HG03175 (cell line): Measurements from ENCODE around the gene OR5T2.
"Not testable (repeated sequence)": the region's sequence is repeated elsewhere in the genome, so short reads cannot be mapped to it uniquely, and the experiment has no call there.

Experiments
- ATAC-seq: cut with Tn5 transposase; IDR thresholded peaks from one replicate; pipeline ENCODE4 v1.9.1; 2021; ENCODE audit warnings: mild to moderate bottlenecking, moderate library complexity; ENCODE audit not compliant: unreplicated experiment

The OR5T2 gene

DNA sequence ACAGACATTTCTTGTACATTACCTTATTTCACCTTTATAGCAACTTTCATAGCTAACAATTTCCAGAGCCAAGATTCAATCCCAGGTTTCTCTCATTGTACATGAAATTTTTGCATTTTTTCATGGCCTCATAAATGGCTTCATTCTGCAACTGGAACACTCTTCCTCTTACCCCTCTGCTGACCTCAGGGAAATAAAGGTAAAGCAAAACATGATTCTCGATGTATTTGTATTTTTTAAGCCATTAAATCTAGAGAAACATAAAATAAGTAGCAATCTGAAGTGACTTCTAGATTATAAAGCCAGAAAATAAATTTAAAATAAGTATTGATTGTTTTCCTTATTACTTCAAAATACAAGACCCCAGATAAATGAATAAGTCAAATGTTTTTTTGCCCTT, at the start of gene OR5T2:
Gene OR5T2 (minus strand): TSS at position 101 of the 400 bp plus-strand sequence. CDS start 1,193 bp downstream, outside the sequence.
- ATAC-seq = no peak

- ATAC-seq = no peak
Measured at GRCh38 chr11:56273854-56274253, 39.8 kb upstream of the OR5T2 start, which contains the start of gene OR5T1. Gene OR5T1 (plus strand): TSS chr11:56274154. CDS start chr11:56275639, 1,485 bp downstream.

DNA sequence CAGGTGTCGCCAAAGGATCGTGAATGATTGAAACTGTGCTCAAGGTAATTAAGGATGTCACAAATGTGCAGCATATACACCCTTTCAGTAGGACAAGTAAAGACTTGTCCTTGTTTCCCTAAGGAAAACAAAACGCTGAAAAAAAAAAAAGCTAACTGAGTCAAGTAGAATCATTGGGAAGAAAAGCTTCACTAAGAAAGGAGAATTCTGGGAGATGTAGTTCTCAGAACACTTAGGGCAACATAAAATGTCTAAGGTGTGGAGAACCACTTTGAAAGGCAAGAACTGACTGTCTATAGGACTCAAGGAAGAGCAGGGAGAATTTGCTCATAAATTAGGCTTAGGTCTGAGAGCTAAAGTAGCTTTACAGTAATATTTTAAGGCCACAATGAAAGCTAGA, 37.0 kb upstream of the OR5T2 start:
- ATAC-seq = no peak

DNA sequence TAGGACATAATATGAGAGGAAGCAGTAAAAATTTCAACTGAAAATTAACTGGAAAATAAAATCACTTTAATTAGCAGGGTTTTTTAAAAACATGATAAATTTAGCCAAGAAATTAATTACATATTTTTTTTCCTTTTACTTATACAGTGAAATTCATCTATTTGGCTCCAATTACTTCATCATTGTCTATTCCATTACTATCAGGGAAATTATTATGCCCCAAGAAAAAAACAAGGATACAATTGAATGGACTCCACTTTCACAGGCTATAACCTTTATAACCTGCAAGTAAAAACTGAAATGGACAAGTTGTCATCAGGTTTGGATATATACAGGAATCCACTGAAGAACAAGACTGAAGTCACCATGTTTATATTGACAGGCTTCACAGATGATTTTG, 17.9 kb upstream of the OR5T2 start, which contains the start of gene OR5T3:
Gene OR5T3 (plus strand): TSS at position 301 of the 400 bp plus-strand sequence. CDS start 0 bp downstream, at position 301.
- no peak for ATAC-seq

DNA sequence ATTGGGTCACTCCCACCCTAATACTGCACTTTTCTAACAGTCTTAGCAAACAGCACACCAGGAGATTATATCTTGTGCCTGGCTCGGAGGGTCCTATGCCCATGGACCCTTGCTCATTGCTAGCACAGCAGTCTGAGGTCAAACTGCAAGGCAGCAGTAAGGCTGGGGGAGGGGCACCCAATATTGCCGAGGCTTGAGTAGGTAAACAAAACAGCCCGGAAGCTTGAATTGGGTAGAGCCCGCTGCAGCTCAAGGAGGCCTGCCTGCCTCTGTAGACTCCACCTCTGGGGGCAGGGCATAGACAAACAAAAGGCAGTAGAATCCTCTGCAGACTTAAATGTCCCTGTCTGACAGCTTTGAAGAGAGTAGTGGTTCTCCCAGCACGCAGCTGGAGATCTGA, 14.3 kb downstream of the OR5T2 start:
- not testable (repeated sequence) for ATAC-seq

DNA sequence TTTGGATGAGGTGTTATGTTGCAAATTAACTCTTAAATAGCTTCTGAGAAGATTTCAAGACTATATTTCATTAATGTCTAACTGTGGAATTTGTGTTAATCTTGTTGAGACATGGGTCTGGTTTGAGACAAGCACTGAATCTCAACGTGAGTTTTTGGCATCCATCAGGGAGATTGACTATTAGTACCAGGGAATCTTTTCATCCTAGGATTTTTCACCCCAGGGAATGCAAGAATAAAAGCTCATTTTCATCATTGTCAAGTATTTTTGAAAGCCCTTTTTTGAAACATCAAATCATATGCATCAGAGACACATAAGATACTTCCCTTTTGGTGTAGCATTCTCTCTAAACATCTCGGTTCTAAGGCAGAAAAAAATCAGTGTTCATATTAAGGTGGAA, 19.5 kb downstream of the OR5T2 start:
- no peak for ATAC-seq

- no peak for ATAC-seq
Measured at GRCh38 chr11:56207790-56208189, 26.3 kb downstream of the OR5T2 start.

GRCh38 chr11:56197367-56197766, 36.7 kb downstream of the OR5T2 start:
- no peak for ATAC-seq

DNA sequence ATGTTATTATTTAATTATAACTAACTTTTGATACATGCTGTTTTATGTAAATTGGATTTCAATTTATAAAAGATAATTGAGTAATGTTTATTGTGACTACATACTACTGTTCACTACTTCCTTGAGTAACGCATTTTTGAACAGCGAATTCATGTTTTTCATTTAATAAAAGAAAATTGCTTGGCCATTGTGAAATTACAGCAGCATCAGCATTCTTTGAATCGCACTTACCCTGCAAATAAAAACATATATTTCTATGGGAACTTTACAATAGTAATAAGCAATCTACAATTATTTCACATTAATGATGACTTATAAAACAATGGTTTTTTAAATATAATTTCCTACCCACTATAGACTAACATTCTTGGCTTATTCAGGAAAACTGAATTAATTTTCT, 37.4 kb downstream of the OR5T2 start:
- ATAC-seq = no peak

- ATAC-seq = no peak
Measured at GRCh38 chr11:56188602-56189001, 45.5 kb downstream of the OR5T2 start.

GRCh38 chr11:56183459-56183858, 50.6 kb downstream of the OR5T2 start:
- no peak for ATAC-seq
